ENCODE measurements around the gene CAPZB. TPM values are rescaled to one million over a fixed set of nuclear protein-coding genes. Genes with fewer than 3 reads are reported as not detected.

The CAPZB gene
- total and polyA plus RNA-seq, 2 of the 4 experiments (the other 2 are of a cell fraction) = 216 to 304 TPM

DNA sequence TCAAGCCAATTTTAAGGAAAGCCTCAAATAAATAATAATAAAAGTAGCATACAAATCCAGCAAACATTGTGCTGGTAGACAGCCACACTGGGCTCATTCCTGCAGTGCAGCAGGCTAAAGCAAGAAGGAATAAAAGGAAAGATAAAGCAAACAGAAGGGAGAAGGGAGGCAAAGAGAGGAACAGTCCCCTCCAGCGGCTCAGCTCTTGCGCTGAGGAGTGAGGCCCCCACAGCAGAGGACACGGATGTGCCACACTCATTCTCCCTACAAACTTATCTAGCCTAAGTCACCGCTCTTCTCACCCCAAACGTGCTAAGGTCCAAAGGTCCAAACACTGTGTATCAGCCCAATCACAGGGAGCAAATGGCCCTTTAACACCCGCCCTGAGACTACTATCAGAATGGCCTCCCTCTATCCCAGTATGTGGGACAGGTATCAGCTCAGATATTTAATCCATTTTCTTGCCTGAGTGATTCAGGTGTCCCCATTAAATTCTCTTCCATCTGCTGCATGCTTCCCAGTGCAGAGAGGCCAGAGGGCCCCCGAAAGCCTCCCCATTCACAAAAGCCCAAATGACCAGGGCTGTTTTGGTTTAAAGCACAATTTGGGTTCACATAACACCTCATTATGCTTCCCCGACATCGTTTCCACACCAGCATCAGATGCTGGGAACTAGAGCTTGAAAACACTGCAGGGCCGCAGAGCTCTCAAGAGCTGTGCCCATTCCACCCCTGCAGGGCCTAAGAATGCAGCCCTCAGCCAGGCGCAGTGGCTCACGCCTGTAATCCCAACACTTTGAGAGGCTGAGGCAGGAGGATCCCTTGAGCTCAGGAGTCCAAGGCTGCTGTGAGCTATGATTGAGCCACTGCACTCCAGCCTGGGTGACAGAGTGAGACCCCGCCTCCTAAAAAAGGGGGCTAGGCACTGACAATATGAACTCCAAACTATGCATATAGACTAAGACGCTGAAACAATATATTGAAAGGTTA is 17.8 kb downstream of the CAPZB start:
- intact Hi-C loops (cut with micrococcal nuclease) (loop anchor here (5.0 kb wide), 1 partner anchor 120 kb away; no protein-coding TSS in a partner anchor), dilution Hi-C loops (cut with HindIII; ENCODE audit: low sequenced_read_pairs, unreplicated experiment) (no loop called here), in situ Hi-C loops (cut with MboI; ENCODE audit: low sequenced_read_pairs) (no loop called here)
- ATAC-seq (ENCODE audit: low read depth) = no peak
- Histone ChIP-seq H3K4me1 (ENCODE audit: control insufficient read depth, insufficient read depth, low read length) (peaks cover 30% of the 10 kb centered on the region), H3K14ac (replicated peaks; ENCODE audit: low read depth, low read length) (no peak overlapping the region), H2BK5ac (ENCODE audit: low read depth, low read length, poor library complexity, severe bottlenecking) (no peak overlapping the region), H2BK20ac (ENCODE audit: low read depth, low read length) (no peak overlapping the region), H3K27ac (ENCODE audit: insufficient read depth, low read length) (no peak overlapping the region), H4K8ac (ENCODE audit: low read depth in 2 of 2, low read length in 2 of 2) (no peak overlapping the region), H3K4me3 (ENCODE audit: insufficient read depth, low read depth, low read length) (no peak overlapping the region), H3K9me1 (ENCODE audit: insufficient read depth, low read length) (peaks cover 64% of the 10 kb centered on the region), H3K56ac (ENCODE audit: extremely low read depth, insufficient read depth, low read length) (no peak overlapping the region), H3K9me3 (ENCODE audit: control insufficient read depth, insufficient read depth, low read length) (no peaks in the 10 kb centered on the region), H2BK120ac (ENCODE audit: low read depth, low read length) (no peak overlapping the region), H2BK15ac (ENCODE audit: low read depth, low read length) (no peak overlapping the region), H3K79me1 (ENCODE audit: low read depth in 1 of 2, low read length in 2 of 2) (peaks cover 20 to 92% of the 10 kb centered on the region in 2 experiments), H4K5ac (ENCODE audit: low read depth, low read length) (no peak overlapping the region), H3K4me2 (ENCODE audit: low read depth, low read length) (no peak overlapping the region; the same call in 1 of the 2 replicates), H2AK9ac (replicated peaks; ENCODE audit: low read depth, low read length, poor library complexity) (no peak overlapping the region), H2AK5ac (ENCODE audit: low read depth, low read length) (no peak overlapping the region), H3K27me3 (ENCODE audit: control insufficient read depth, insufficient read depth, low read length) (no peaks in the 10 kb centered on the region), H4K91ac (ENCODE audit: insufficient read depth, low read depth, low read length) (no peak overlapping the region), H3K23ac (ENCODE audit: low read depth, low read length) (peak overlapping the region; percentile 44; the same call in 1 of the 2 replicates), H3K4ac (ENCODE audit: low read depth, low read length) (no peak overlapping the region), H2AFZ (replicated peaks; ENCODE audit: low read length, poor library complexity) (no peak overlapping the region), H3K9ac (ENCODE audit: low read depth, low read length) (no peak overlapping the region), H4K20me1 (ENCODE audit: insufficient read depth, low read length) (peaks cover 96% of the 10 kb centered on the region), H3K18ac (ENCODE audit: low read depth, low read length) (no peak overlapping the region), H3K36me3 (ENCODE audit: control insufficient read depth, insufficient read depth, low read length) (peaks cover 13% of the 10 kb centered on the region)
- POLR2A ChIA-PET (ENCODE audit: unreplicated experiment) = interaction anchor here (0.6 kb wide), 1 partner anchor 12 kb away, joined by 3 read pairs; no protein-coding TSS in a partner anchor
- DNase-seq = no peak
- WGBS, 2 experiments (ENCODE audit: extremely low coverage in 2 of 2, insufficient read length in 1 of 2) = 20% methylated on average over 1 of the region's 14 CpGs; no CpG with 5 or more reads in 1 of the 2 experiments
- no peak for TF ChIP-seq CEBPB (IDR thresholded peaks at IDR 0.05; ENCODE audit: low read depth, low read length)
- TF ChIP-seq BHLHE40 (IDR thresholded peaks at IDR 0.05; ENCODE audit: low read depth, low read length) = no peak
- TF ChIP-seq, protein P1, sequence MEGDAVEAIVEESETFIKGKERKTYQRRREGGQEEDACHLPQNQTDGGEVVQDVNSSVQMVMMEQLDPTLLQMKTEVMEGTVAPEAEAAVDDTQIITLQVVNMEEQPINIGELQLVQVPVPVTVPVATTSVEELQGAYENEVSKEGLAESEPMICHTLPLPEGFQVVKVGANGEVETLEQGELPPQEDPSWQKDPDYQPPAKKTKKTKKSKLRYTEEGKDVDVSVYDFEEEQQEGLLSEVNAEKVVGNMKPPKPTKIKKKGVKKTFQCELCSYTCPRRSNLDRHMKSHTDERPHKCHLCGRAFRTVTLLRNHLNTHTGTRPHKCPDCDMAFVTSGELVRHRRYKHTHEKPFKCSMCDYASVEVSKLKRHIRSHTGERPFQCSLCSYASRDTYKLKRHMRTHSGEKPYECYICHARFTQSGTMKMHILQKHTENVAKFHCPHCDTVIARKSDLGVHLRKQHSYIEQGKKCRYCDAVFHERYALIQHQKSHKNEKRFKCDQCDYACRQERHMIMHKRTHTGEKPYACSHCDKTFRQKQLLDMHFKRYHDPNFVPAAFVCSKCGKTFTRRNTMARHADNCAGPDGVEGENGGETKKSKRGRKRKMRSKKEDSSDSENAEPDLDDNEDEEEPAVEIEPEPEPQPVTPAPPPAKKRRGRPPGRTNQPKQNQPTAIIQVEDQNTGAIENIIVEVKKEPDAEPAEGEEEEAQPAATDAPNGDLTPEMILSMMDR (conservative IDR thresholded peaks at IDR 0.05; ENCODE audit: low read depth, low read length) = no peak
- TF ChIP-seq RAD21 (IDR thresholded peaks at IDR 0.05; ENCODE audit: low read length) = no peak
- no peak for TF ChIP-seq SMC3 (IDR thresholded peaks at IDR 0.05; ENCODE audit: low read depth, low read length)
- no peak for TF ChIP-seq NFE2L2 (IDR thresholded peaks at IDR 0.05; ENCODE audit: low read depth, low read length)
- BruUV-seq (replicated peaks) = no TSS peak
- CTCF ChIA-PET = no interaction called here
